ENCODE results near the gene PTK6.

- TF ChIP-seq POLR2A (IDR thresholded peaks at IDR 0.05; ENCODE audit: low read length) (no peak), SREBF2 (IDR thresholded peaks at IDR 0.05) (no peak), ATOH8 (CRISPR knock-in tag; IDR thresholded peaks at IDR 0.05; ENCODE audit: low read depth) (no peak), KDM1A (IDR thresholded peaks at IDR 0.05; ENCODE audit: low read depth) (no peak), CTCF (IDR thresholded peaks at IDR 0.05) (no peak), MAX (IDR thresholded peaks at IDR 0.05) (no peak), BHLHE40 (IDR thresholded peaks at IDR 0.05; ENCODE audit: low read depth, low read length) (no peak), NR3C1 (IDR thresholded peaks at IDR 0.05) (no peak), ESRRA (IDR thresholded peaks at IDR 0.05; ENCODE audit: borderline replicate concordance, low read length) (no peak), PBX3 (IDR thresholded peaks at IDR 0.05) (no peak), CHD2 (IDR thresholded peaks at IDR 0.05; ENCODE audit: low read length, partially characterized antibody) (no peak), EP300 (IDR thresholded peaks at IDR 0.05) (no peak), SMC3 (IDR thresholded peaks at IDR 0.05) (no peak), EHMT2 (IDR thresholded peaks at IDR 0.05; ENCODE audit: low read depth) (no peak)
These were observed 31.5 kb downstream of the PTK6 start for GRCh38 chr20:63505723-63506122.

Data from A549 (cell line).